ENCODE measurements around the gene FGGY. TPM values are rescaled to one million over a fixed set of nuclear protein-coding genes. Genes with fewer than 3 reads are reported as not detected.

Gene FGGY
- total RNA-seq, 2 donors from 2014 or later: 14.6 to 24.7 TPM

- no peak for DNase-seq (ENCODE audit: low spot score)
- intact Hi-C loops (cut with DNase I): no loop called here
Observed at GRCh38 chr1:59309392-59309791, 12.5 kb downstream of the FGGY start.

GRCh38 chr1:59309795-59310548 is 13.1 kb downstream of the FGGY start:
- DNase-seq (ENCODE audit: low spot score): no peak
- intact Hi-C loops (cut with DNase I): no loop called here

GRCh38 chr1:59310549-59311250 is 13.8 kb downstream of the FGGY start:
- intact Hi-C loops (cut with DNase I): no loop called here
- DNase-seq (ENCODE audit: low spot score): no peak

GRCh38 chr1:59314776-59315528 is 18.1 kb downstream of the FGGY start:
- no peak for DNase-seq (ENCODE audit: low spot score)
- intact Hi-C loops (cut with DNase I): no loop called here

- intact Hi-C loops (cut with DNase I): no loop called here
- DNase-seq (ENCODE audit: low spot score): no peak
Observed at GRCh38 chr1:59315529-59316463, 18.9 kb downstream of the FGGY start.

- no peak for DNase-seq (ENCODE audit: low spot score)
- intact Hi-C loops (cut with DNase I): no loop called here
Observed at GRCh38 chr1:59316497-59317128, 19.7 kb downstream of the FGGY start.

- intact Hi-C loops (cut with DNase I): no loop called here
- DNase-seq (ENCODE audit: low spot score): no peak
Observed at GRCh38 chr1:59317343-59317742, 20.4 kb downstream of the FGGY start.

GRCh38 chr1:59317780-59318179 is 20.9 kb downstream of the FGGY start:
- intact Hi-C loops (cut with DNase I): no loop called here
- DNase-seq (ENCODE audit: low spot score): no peak

- intact Hi-C loops (cut with DNase I): no loop called here
- DNase-seq (ENCODE audit: low spot score): no peak
Observed at GRCh38 chr1:59318271-59318860, 21.5 kb downstream of the FGGY start.

- no peak for DNase-seq (ENCODE audit: low spot score)
- intact Hi-C loops (cut with DNase I): no loop called here
Observed at GRCh38 chr1:59322394-59322793, 25.5 kb downstream of the FGGY start.

GRCh38 chr1:59322814-59323213 is 25.9 kb downstream of the FGGY start:
- intact Hi-C loops (cut with DNase I): no loop called here
- no peak for DNase-seq (ENCODE audit: low spot score)

- no peak for DNase-seq (ENCODE audit: low spot score)
Observed at GRCh38 chr1:59323879-59324278, 27.0 kb downstream of the FGGY start.

GRCh38 chr1:59328353-59328752 is 31.5 kb downstream of the FGGY start:
- intact Hi-C loops (cut with DNase I): no loop called here
- no peak for DNase-seq (ENCODE audit: low spot score)

More at GRCh38 chr1:59323879-59324278, 27.0 kb downstream of the FGGY start:
- intact Hi-C loops (cut with DNase I): no loop called here

GRCh38 chr1:59329412-59330053 is 32.6 kb downstream of the FGGY start:
- no peak for DNase-seq (ENCODE audit: low spot score)
- intact Hi-C loops (cut with DNase I): no loop called here

GRCh38 chr1:59331686-59332620 is 35.1 kb downstream of the FGGY start:
- DNase-seq (ENCODE audit: low spot score): no peak
- intact Hi-C loops (cut with DNase I): no loop called here

GRCh38 chr1:59332983-59333382 is 36.1 kb downstream of the FGGY start:
- no peak for DNase-seq (ENCODE audit: low spot score)
- intact Hi-C loops (cut with DNase I): no loop called here
